Fibroblast of lung (primary cell): ENCODE results near the gene TNNI3K.

ENCODE experiments used
- EZH2 ChIP-seq: IDR thresholded peaks from 2 replicates; pipeline ENCODE4 v1.5.1; 2012; ENCODE audit warnings: low read length, control low read depth, mild to moderate bottlenecking; ENCODE audit errors: missing control alignments
- TF ChIP-seq, protein P1 (sequence below), 2 donors: IDR thresholded peaks in 1 of 2; conservative IDR thresholded peaks in 1 of 2; 1 replicate in 1 of 2; 2 replicates in 1 of 2; pipeline ENCODE4 v1.5.1; 2011 to 2012; ENCODE audit warnings: low read length in 2 of 2, control low read depth in 1 of 2, inconsistent platforms in 1 of 2, low read depth in 1 of 2, mild to moderate bottlenecking in 1 of 2

DNA sequence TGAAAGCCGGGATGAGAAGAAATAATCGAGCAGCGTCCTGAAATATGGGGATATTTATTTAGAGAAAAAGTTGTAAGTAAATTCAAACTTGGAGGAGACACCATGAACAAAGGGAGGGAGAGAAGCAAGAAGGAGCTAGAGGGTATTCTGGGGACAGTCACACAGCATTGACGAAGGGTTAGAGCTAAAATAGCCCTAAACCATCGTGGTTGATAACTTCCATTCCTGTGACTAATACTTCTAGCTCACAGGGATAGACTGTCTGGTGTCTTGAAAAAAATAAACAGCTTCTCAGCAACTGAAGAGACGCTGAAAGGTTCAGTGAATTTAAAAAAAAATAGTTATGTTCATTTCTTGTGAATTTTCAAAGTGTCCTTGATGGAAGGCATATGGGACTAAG is 190.5 kb downstream of the TNNI3K start:
- TF ChIP-seq, protein P1, sequence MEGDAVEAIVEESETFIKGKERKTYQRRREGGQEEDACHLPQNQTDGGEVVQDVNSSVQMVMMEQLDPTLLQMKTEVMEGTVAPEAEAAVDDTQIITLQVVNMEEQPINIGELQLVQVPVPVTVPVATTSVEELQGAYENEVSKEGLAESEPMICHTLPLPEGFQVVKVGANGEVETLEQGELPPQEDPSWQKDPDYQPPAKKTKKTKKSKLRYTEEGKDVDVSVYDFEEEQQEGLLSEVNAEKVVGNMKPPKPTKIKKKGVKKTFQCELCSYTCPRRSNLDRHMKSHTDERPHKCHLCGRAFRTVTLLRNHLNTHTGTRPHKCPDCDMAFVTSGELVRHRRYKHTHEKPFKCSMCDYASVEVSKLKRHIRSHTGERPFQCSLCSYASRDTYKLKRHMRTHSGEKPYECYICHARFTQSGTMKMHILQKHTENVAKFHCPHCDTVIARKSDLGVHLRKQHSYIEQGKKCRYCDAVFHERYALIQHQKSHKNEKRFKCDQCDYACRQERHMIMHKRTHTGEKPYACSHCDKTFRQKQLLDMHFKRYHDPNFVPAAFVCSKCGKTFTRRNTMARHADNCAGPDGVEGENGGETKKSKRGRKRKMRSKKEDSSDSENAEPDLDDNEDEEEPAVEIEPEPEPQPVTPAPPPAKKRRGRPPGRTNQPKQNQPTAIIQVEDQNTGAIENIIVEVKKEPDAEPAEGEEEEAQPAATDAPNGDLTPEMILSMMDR (conservative IDR thresholded peaks at IDR 0.05 in 1 of 2, IDR thresholded peaks at IDR 0.05 in 1 of 2; ENCODE audit: low read depth in 1 of 2, low read length in 2 of 2): no peak
- no peak for TF ChIP-seq EZH2
